Breast epithelium (tissue), 3 donors: ENCODE measurements around the gene GSTM2.

Source experiments
- POLR2A ChIP-seq: fragments of 450-650 bp; IDR thresholded peaks from one replicate; pipeline ENCODE4 v1.6.1; 2016; ENCODE audit warnings: antibody characterized with exemption, mild to moderate bottlenecking, moderate library complexity
- POLR2AphosphoS5 ChIP-seq, 3 donors: sonication (generic); formaldehyde crosslinking; IDR thresholded peaks; one replicate each; pipeline ENCODE4 v1.6.1; 2017; ENCODE audit warnings: antibody characterized with exemption in 3 of 3
- TF ChIP-seq, protein P1 (sequence below), 3 donors: fragments of 450-650 bp; IDR thresholded peaks; one replicate each; pipeline ENCODE4 v1.5.1; 2016 to 2017; ENCODE audit warnings: antibody characterized with exemption in 3 of 3, mild to moderate bottlenecking in 3 of 3, moderate library complexity in 3 of 3

GRCh38 chr1:109653306-109653705 lies 14.6 kb upstream of the GSTM2 start:
- TF ChIP-seq, protein P1, sequence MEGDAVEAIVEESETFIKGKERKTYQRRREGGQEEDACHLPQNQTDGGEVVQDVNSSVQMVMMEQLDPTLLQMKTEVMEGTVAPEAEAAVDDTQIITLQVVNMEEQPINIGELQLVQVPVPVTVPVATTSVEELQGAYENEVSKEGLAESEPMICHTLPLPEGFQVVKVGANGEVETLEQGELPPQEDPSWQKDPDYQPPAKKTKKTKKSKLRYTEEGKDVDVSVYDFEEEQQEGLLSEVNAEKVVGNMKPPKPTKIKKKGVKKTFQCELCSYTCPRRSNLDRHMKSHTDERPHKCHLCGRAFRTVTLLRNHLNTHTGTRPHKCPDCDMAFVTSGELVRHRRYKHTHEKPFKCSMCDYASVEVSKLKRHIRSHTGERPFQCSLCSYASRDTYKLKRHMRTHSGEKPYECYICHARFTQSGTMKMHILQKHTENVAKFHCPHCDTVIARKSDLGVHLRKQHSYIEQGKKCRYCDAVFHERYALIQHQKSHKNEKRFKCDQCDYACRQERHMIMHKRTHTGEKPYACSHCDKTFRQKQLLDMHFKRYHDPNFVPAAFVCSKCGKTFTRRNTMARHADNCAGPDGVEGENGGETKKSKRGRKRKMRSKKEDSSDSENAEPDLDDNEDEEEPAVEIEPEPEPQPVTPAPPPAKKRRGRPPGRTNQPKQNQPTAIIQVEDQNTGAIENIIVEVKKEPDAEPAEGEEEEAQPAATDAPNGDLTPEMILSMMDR (IDR thresholded peaks at IDR 0.05) = no peak
- TF ChIP-seq POLR2A (no peak), POLR2AphosphoS5 (IDR thresholded peaks at IDR 0.05) (no peak)
